Endothelial cell of umbilical vein (primary cell): ENCODE measurements around the gene ZNF396. TPM values are rescaled to one million over a fixed set of nuclear protein-coding genes. Genes with fewer than 3 reads are reported as not detected.

Experiments used
- BruUV-seq: library from RNA; stranded (reverse); fragments of 400-500 nt; replicated peaks from 2 replicates; lab custom pipeline; 2021; lab: Mats Ljungman, UMichigan
- CTCF ChIA-PET: fragments of 300-600, 350-600 bp; sonication (Branson Sonifier 250); formaldehyde crosslinking; loops from one replicate; lab custom pipeline; 2021; ENCODE audit warnings: antibody characterized with exemption, inconsistent platforms; lab: Charles Lee
- POLR2A ChIA-PET: fragments of 300-600, 350-600 bp; sonication (Branson Sonifier 250); formaldehyde crosslinking; loops from one replicate; lab custom pipeline; 2021; ENCODE audit warnings: antibody characterized with exemption, inconsistent platforms; lab: Charles Lee
- DNase-seq: peaks from one replicate; pipeline ENCODE4 v3.0.0-alpha.2; 2011; ENCODE audit warnings: low read depth, low spot score
- FAIRE-seq: peaks from 2 replicates; lab custom pipeline; 2011; peaks lifted over from hg19 to GRCh38; lab: Jason Lieb, UNC
- H2AFZ ChIP-seq: 2 replicates; pipeline ENCODE4 v1.6.0; 2012; ENCODE audit warnings: low read depth, low read length, control low read depth, inconsistent platforms
- H3K27ac ChIP-seq: 2 replicates; pipeline ENCODE4 v1.5.1; 2011; ENCODE audit warnings: low read depth, mild to moderate bottlenecking, control low read depth, low read length, moderate library complexity; ENCODE audit not compliant: insufficient read depth
- H3K27me3 ChIP-seq, 2 experiments: 2 replicates each; pipeline versions ENCODE4 v1.6.0 to v1.6.1; 2011; ENCODE audit warnings: low read length in 2 of 2, mixed read lengths in 1 of 2; ENCODE audit not compliant: control insufficient read depth in 2 of 2, insufficient read depth in 2 of 2
- H3K36me3 ChIP-seq, 2 experiments: 2 replicates in 1 of 2; 3 replicates in 1 of 2; pipeline ENCODE4 v1.5.1; 2011; ENCODE audit warnings: low read length in 2 of 2, mild to moderate bottlenecking in 1 of 2, moderate library complexity in 1 of 2; ENCODE audit not compliant: control insufficient read depth in 2 of 2, insufficient read depth in 2 of 2; ENCODE audit errors: extremely low read depth in 1 of 2
- H3K4me1 ChIP-seq: 3 replicates; pipeline ENCODE4 v1.5.1; 2011; ENCODE audit warnings: mild to moderate bottlenecking, low read length; ENCODE audit not compliant: control insufficient read depth, insufficient read depth; ENCODE audit errors: extremely low read depth
- H3K4me2 ChIP-seq: 2 replicates; pipeline ENCODE4 v1.6.1; 2011; ENCODE audit warnings: low read length, control low read depth, mixed read lengths; ENCODE audit not compliant: insufficient read depth
- H3K4me3 ChIP-seq, 3 experiments: fragments of 200-600 bp in 1 of 3; sonication (generic), shearing (Covaris generic) in 1 of 3; replicated peaks in 1 of 3; 2 replicates each; pipeline ENCODE4 v1.5.1; 2011 to 2016; ENCODE audit warnings: control low read depth in 3 of 3, low read length in 3 of 3, mild to moderate bottlenecking in 2 of 3, inconsistent platforms in 1 of 3, low read depth in 1 of 3, moderate library complexity in 1 of 3; ENCODE audit not compliant: insufficient read depth in 1 of 3
- H3K79me2 ChIP-seq: 2 replicates; pipeline ENCODE4 v1.6.0; 2012; ENCODE audit warnings: low read length, inconsistent platforms; ENCODE audit not compliant: control insufficient read depth, insufficient read depth
- H3K9ac ChIP-seq: replicated peaks from 2 replicates; pipeline ENCODE3; 2011; ENCODE audit warnings: low read length, control low read depth; ENCODE audit not compliant: insufficient read depth; ENCODE audit errors: extremely low read depth
- H3K9me1 ChIP-seq: replicated peaks from 3 replicates; pipeline ENCODE4 v1.6.0; 2011; ENCODE audit warnings: mild to moderate bottlenecking, low read length; ENCODE audit not compliant: control insufficient read depth, insufficient read depth; ENCODE audit errors: extremely low read depth
- H3K9me3 ChIP-seq: replicated peaks from 2 replicates; pipeline ENCODE4 v1.5.1; 2012; ENCODE audit warnings: low read length, inconsistent platforms; ENCODE audit not compliant: control insufficient read depth, insufficient read depth
- H4K20me1 ChIP-seq: replicated peaks from 2 replicates; pipeline ENCODE3; 2011; ENCODE audit warnings: mild to moderate bottlenecking, low read length; ENCODE audit not compliant: control insufficient read depth, insufficient read depth; ENCODE audit errors: extremely low read depth
- CTCF ChIP-seq, 2 donors: IDR thresholded peaks; 1 replicate in 1 of 2; 2 replicates in 1 of 2; pipeline ENCODE4 v1.5.1; 2011; ENCODE audit warnings: low read length in 2 of 2, mild to moderate bottlenecking in 2 of 2, moderate library complexity in 2 of 2, control low read depth in 1 of 2, inconsistent platforms in 1 of 2, low read depth in 1 of 2; ENCODE audit not compliant: insufficient read depth in 1 of 2; ENCODE audit errors: extremely low read depth in 1 of 2
- EZH2 ChIP-seq: IDR thresholded peaks from 2 replicates; pipeline ENCODE4 v1.6.1; 2012; ENCODE audit warnings: borderline replicate concordance, low read depth, mild to moderate bottlenecking, moderate library complexity, low read length, inconsistent platforms; ENCODE audit not compliant: severe bottlenecking
- FOS ChIP-seq: IDR thresholded peaks from 2 replicates; pipeline ENCODE4 v1.6.1; 2011; ENCODE audit warnings: mild to moderate bottlenecking, low read length, moderate library complexity, borderline replicate concordance; ENCODE audit not compliant: insufficient read depth
- GATA2 ChIP-seq: IDR thresholded peaks from 2 replicates; pipeline ENCODE4 v1.7.0; 2011; ENCODE audit warnings: low read depth, mild to moderate bottlenecking, moderate library complexity, mixed read lengths, low read length; ENCODE audit not compliant: insufficient read length, insufficient read depth
- MYC ChIP-seq: IDR thresholded peaks from one replicate; pipeline ENCODE4 v1.6.1; 2011; ENCODE audit warnings: mild to moderate bottlenecking, low read depth, low read length
- POLR2A ChIP-seq: IDR thresholded peaks from 2 replicates; pipeline ENCODE4 v1.6.1; 2012; ENCODE audit warnings: low read depth, mild to moderate bottlenecking, control low read depth, low read length
- POLR2AphosphoS5 ChIP-seq: IDR thresholded peaks from 2 replicates; pipeline ENCODE4 v1.6.1; 2012; ENCODE audit warnings: low read depth, mild to moderate bottlenecking, control low read depth, low read length, moderate library complexity; ENCODE audit not compliant: insufficient read depth
- dilution Hi-C: fragments of 300-500 bp; cut with MboI; formaldehyde crosslinking; loops from one replicate; pipeline ENCODE4 v1.15.0; 2019; ENCODE audit warnings: low sequenced_read_pairs; ENCODE audit not compliant: extremely low pct_ligation_motif_present
- intact Hi-C: fragments of 100-400 bp; cut with micrococcal nuclease; formaldehyde crosslinking; loops from one replicate; pipeline ENCODE4 v1.10.0; 2022
- polyA plus RNA-seq, 4 experiments: library from polyadenylated mRNA; depleted of rRNA in 3 of 4; stranded (reverse) in 3 of 4; unstranded in 1 of 4; fragments of >200 nt; gene quantifications; 2 replicates each; pipeline versions ENCODE4 v1.2.1 to v1.2.3, GENCODE V29; 2011 to 2012; ENCODE audit warnings: missing spikeins in 1 of 4
- total RNA-seq: library from RNA; stranded (reverse); gene quantifications from 2 replicates; pipeline ENCODE4 v1.2.3, GENCODE V29; 2021

ZNF396 gene
- total and polyA plus RNA-seq, 2 donors (not counting 3 experiments of a cell fraction or from before 2014, with no cell fraction given), result 0.28 to 0.44 TPM

- CTCF ChIA-PET, result interaction anchor here (0.6 to 2.8 kb wide), 14 partner anchors 12 to 542 kb away, joined by 3 to 13 read pairs (median 3); partner anchors contain the start of gene INO80C
- TF ChIP-seq POLR2AphosphoS5, result no peak
- no peak for TF ChIP-seq GATA2
- no peak for TF ChIP-seq FOS
- no peak for TF ChIP-seq MYC
- TF ChIP-seq POLR2A, result no peak
- no peak for TF ChIP-seq EZH2
- TF ChIP-seq CTCF (IDR thresholded peaks at IDR 0.05; ENCODE audit: extremely low read depth in 1 of 2, insufficient read depth in 1 of 2, low read depth in 1 of 2, low read length in 2 of 2), result peak; percentile 58 to 69
- H3K79me2 ChIP-seq, result no peaks in the 10 kb centered on the region
- no peaks in the 10 kb centered on the region for H3K9me3 ChIP-seq
- DNase-seq (peak; percentile 80), FAIRE-seq (peak; percentile 83)
- H3K4me2 ChIP-seq, result no peak overlapping the region
- no peaks in the 10 kb centered on the region for H3K36me3 ChIP-seq
- dilution Hi-C loops, result no loop called here
- H3K27ac ChIP-seq, result peak overlapping the region; percentile 34
- H3K4me1 ChIP-seq, result peaks cover 4% of the 10 kb centered on the region
- POLR2A ChIA-PET, result no interaction called here
- H3K4me3 ChIP-seq, result no peak overlapping the region
- BruUV-seq, result no TSS peak
- H2AFZ ChIP-seq, result peak overlapping the region; percentile 98
- intact Hi-C loops, result loop anchor here (1.0 to 5.0 kb wide), 11 partner anchors 21 to 542 kb away; partner anchors contain the start of gene INO80C
- no peaks in the 10 kb centered on the region for H3K9me1 ChIP-seq
- no peak overlapping the region for H3K9ac ChIP-seq
- no peaks in the 10 kb centered on the region for H4K20me1 ChIP-seq
- no peaks in the 10 kb centered on the region for H3K27me3 ChIP-seq
Measured at GRCh38 chr18:35407871-35408481, 30.8 kb upstream of the ZNF396 start.
